Neural cell (in vitro differentiated cells): ENCODE measurements around the gene GRM4.

Experiments used
- CTCF ChIP-seq: fragments of 450-650 bp; IDR thresholded peaks from 2 replicates; pipeline ENCODE4 v1.5.1; 2014; ENCODE audit warnings: antibody characterized with exemption, mild to moderate bottlenecking, moderate library complexity; ENCODE audit not compliant: poor library complexity, severe bottlenecking
- EP300 ChIP-seq: fragments of 450-650 bp; conservative IDR thresholded peaks from 2 replicates; pipeline ENCODE4 v1.6.1; 2014; ENCODE audit warnings: antibody characterized with exemption, mild to moderate bottlenecking, moderate library complexity; ENCODE audit not compliant: poor library complexity, severe bottlenecking
- POLR2AphosphoS5 ChIP-seq: IDR thresholded peaks from 2 replicates; pipeline ENCODE4 v1.6.1; 2012
- REST ChIP-seq: IDR thresholded peaks from 2 replicates; pipeline ENCODE4 v1.6.1; 2012; ENCODE audit warnings: borderline replicate concordance

- TF ChIP-seq POLR2AphosphoS5 (no peak), CTCF (no peak), REST (no peak), EP300 (no peak)
These were observed 24.8 kb downstream of the GRM4 start for GRCh38 chr6:34120953-34121675.
